T-helper 2 cell (primary cell): ENCODE data around the gene GPD2.
"Not testable (repeated sequence)": the region's sequence is repeated elsewhere in the genome, so short reads cannot be mapped to it uniquely, and the experiment has no call there.

Experiments used
- DNase-seq, 5 experiments: peaks; one replicate each; pipeline versions ENCODE4 v3.0.0 to v3.0.0-alpha.2; 2012 to 2022

GPD2 gene

GRCh38 chr2:156590085-156590739, 154.0 kb downstream of the GPD2 start:
- no peak for DNase-seq

GRCh38 chr2:156592809-156593593, 156.8 kb downstream of the GPD2 start:
- DNase-seq = no peak

DNA sequence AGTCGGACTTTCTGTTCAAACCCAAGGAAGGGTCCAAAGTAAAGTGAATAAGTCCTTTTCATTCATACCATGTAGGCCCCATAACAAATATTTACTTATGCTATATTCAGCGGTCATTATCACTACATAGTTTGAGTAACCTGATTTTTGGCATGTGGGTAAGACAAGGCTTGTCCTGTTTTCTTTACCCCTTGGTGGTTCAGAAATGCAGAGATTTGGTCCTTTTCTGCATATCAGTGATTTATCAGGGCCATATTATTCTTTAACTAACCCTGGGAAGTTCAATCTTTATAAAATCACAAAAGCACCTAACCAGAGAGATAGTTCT, 157.4 kb downstream of the GPD2 start:
- DNase-seq = no peak

DNA sequence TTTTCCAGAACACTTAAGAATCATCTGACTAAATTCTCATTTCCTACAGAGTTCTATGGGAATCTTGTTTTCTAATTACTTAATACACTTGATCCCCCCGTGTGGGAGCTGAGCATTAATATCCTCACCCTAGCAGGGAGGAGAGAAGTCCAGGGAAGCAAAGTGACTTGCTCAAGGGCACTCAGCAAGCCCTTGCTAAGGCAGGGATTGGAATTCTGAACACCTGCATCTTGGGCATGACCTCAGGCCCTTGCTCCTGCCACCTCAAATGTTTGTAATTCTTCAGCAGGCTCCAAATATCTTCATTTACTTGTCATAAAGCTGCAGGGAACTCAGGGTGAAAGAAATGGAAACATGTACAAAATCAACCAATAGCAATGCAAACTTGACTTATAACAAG, 162.4 kb downstream of the GPD2 start:
- DNase-seq = no peak

DNA sequence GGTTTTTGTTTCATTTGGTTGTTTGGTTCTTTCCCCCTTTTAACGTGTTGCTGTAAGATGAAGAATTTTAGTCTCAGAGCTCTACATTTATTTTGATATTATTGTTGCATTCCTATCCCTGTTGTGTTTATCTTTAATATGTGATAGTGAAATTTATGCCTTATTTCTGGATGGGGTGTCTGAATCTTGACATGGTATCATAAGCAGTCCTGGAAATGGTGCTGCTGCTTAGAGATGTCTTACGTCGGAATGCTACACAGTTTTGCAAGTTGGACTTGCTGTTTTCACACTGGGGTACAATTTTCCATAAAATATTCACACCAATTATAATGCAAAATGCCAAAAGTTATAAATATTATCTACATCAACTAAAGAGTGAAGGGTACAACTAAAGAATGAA, 164.0 kb downstream of the GPD2 start:
- DNase-seq = no peak

DNA sequence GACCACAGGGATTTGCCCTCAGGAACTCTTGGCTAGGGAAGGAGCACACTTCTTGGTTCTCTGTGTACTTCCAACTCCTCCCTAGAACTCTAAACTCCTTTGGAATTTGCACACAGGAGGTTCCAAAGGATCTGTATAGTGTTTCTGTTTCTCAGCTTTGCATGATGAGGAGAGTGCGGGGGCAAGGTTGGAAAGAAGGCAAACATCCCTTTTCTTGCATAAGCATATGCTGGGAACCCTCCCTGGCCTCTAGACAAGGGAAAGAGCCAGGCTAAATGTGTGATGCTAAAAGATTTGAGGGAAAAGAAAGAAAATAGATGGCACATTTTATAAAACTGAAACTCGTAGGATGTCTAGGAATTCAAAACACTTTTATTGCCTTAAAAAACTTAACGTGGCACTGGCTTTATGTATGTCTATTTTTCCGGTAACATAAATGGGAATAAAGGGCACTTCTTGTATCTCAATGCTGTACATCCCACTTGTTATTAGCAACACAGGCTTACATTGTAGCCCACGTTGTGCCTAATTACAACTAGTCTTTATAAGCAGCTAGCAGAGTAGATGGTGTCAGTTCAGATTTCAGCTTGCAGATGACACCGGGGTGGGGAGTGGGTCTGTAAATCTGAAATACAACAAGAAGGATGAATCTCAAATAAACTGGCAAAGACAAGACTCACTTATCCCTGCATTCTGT, 165.8 kb downstream of the GPD2 start:
- no peak for DNase-seq

DNA sequence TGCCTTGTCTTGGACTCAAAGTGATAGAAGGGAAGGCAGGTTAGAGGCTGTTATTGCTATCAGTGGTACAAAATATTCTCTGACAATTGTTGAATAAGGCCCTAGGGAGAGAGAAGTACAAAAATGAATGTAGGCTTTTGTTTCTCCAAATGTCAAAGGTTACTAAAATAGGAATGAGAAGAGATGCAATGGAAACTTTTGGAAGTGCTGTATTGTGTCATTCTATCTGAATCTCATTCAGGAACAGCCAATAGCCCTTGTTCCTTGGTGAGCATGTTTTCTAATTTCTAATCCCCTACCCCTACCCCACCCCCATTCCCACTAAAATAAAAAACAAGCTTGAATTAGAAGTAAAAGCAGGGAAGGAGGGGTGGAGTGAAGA, 166.4 kb downstream of the GPD2 start:
- DNase-seq = no peak

- DNase-seq = no peak
Measured at GRCh38 chr2:156615836-156616322, 179.7 kb downstream of the GPD2 start.

- not testable (repeated sequence) for DNase-seq
Measured at GRCh38 chr2:156618071-156618470, 181.9 kb downstream of the GPD2 start.

GRCh38 chr2:156619021-156619539, 182.9 kb downstream of the GPD2 start:
- DNase-seq = no peak

DNA sequence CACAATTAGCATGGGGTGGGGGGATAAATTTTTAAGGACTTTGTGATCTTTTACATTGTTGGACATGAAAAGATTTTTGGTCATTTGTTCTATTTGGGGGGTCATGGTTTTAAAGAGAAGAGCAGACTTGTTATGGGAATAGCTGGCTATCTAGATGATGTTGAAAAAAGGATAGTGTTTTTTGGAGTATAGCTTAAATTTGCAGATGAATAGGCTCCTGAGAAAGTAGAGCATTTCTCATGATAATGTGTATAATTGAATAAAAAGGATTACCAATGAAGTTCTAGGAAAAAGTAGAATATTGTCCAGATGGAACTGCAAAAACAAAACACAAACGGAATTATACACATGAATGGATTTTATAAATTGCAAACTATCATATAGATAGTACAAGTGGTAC, 186.3 kb downstream of the GPD2 start:
- DNase-seq = no peak

DNA sequence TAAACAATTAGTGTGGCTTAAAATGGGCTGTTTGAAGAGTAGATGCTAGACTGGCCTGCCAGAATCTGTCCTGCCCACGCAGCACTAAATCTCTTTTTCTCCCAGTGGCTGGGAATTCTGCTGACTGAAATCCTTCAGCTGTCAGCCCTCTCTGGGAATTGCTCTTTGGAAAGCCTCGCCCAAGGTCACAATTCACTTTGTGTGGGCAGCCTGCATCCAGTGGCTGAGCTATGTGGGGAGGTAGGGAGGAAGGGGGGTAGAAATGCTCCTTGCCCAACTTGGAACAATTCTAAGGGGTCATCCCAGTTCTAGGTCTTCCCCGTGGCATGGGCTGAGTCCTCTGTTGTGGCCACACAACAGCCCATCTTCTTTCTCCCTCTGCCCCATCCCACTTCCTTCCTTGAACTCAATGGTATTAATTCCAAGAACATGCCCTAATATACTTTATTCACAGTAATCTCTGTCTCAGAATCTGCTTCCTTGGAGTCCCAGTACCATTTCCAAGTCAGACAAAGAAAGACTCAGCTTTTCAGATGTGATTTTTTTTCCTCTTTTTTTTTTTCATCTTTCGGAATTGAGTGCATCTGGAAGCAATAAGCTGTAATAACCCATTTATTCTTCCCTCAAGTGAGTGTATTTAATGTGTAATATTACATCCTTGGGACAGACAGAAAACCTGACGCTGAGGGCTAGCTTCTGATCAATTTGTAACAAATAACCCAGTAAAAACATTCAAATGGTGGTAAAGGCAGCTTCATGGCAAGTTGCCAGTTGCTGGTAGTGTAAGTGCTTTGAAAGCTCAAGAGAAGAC, 189.4 kb downstream of the GPD2 start:
- no peak for DNase-seq

DNA sequence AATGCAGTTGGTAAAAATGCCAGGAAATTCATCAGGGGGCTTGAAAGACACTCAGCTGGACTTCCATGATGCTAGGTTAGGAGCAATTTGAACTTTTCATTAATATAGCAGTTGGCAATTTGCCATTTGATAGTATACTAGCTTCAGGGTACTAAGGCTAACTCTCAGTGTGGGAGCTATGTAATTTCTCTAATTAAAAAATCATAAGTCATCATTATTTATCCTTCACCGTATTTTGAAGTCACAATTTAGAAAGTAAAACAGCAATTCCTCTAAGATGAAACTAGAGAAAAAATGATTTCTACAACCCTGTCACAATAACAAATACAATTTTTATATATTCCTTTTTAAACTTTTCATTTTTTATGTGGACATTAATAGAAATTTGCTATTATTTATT, 190.8 kb downstream of the GPD2 start:
- no peak for DNase-seq

DNA sequence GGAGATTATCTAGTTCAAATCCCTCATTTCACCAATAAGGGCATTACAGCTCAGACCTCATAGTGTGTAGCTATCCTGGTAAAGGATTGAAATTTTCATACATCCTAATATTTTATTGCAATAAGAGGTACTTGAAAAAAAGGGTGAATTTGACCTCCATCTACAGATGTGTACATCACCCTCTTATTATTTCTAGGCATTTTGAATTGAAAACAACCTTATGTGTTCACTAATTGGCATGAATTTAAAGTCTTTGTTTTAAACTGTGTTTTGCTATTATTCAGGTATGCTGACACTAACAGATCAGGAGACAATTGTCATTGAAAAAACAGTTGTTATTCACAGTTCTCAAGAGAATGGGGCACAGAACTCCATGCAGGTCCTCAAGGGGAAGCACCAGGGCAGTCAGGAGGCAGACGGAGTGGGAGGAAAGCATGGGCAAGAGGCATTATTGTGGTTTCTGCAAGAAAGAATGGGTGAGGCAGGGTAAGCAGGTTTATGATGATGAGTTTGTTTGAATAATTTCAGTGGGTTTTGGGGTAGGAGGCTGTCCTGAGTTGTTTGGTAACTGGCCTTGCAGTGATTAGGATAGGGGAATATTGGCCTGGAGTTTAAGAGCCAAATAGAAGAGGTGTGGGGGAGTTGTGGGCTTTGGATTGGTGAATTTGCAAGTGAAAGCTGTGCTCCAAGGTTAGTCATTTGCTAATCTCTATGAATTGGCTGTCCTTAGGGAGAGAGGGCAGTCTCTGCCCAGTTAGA, 194.6 kb downstream of the GPD2 start:
- DNase-seq = no peak

DNA sequence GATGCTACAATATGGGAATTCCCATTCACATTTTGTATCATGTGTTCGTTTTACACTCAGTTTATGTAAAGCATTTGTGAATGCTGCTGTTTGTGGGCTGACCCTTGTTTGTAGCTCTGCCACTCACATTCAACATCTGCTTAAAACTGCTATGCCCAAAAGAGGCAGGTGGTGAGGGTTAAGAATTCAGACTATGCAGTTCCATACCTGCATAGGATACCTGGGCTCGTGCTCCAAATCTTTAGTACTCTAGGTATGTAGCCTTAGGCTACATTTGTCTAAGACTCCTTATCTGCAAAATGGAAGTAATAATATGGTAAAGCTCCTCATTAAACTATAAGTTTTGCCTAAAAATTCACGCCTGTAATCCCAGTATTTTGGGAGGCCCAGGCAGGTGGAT, 199.5 kb downstream of the GPD2 start:
- no peak for DNase-seq
